ENCODE data around the gene CNDP2. TPM values are rescaled to one million over a fixed set of nuclear protein-coding genes. Genes with fewer than 3 reads are reported as not detected.
"Not testable (repeated sequence)": the region's sequence is repeated elsewhere in the genome, so short reads cannot be mapped to it uniquely, and the experiment has no call there.

The CNDP2 gene
- total RNA-seq, 1 donor = 36.9 TPM

GRCh38 chr18:74515620-74516231 is 19.6 kb downstream of the CNDP2 start:
- Histone ChIP-seq H3K27me3 (ENCODE audit: insufficient read depth, low read length) (no peaks in the 10 kb centered on the region), H3K4me1 (ENCODE audit: insufficient read depth, low read length) (no peaks in the 10 kb centered on the region), H3K9me3 (ENCODE audit: low read depth, low read length) (no peaks in the 10 kb centered on the region), H3K4me3 (ENCODE audit: low read length) (no peak overlapping the region)

- no peak overlapping the region for H3K4me3 ChIP-seq (ENCODE audit: low read length)
- no peaks in the 10 kb centered on the region for H3K27me3 ChIP-seq (ENCODE audit: insufficient read depth, low read length)
- H3K4me1 ChIP-seq (ENCODE audit: insufficient read depth, low read length) = no peaks in the 10 kb centered on the region
- H3K9me3 ChIP-seq (ENCODE audit: low read depth, low read length) = no peaks in the 10 kb centered on the region
Observed at GRCh38 chr18:74516271-74517235, 20.4 kb downstream of the CNDP2 start.

- no peak overlapping the region for H3K4me3 ChIP-seq (ENCODE audit: low read length)
- no peaks in the 10 kb centered on the region for H3K27me3 ChIP-seq (ENCODE audit: insufficient read depth, low read length)
- H3K4me1 ChIP-seq (ENCODE audit: insufficient read depth, low read length) = no peaks in the 10 kb centered on the region
- H3K9me3 ChIP-seq (ENCODE audit: low read depth, low read length) = no peaks in the 10 kb centered on the region
Observed at GRCh38 chr18:74517236-74517630, 21.1 kb downstream of the CNDP2 start.

GRCh38 chr18:74518456-74519295 is 22.5 kb downstream of the CNDP2 start:
- Histone ChIP-seq H3K4me3 (ENCODE audit: low read length) (no peak overlapping the region), H3K27me3 (ENCODE audit: insufficient read depth, low read length) (no peaks in the 10 kb centered on the region), H3K4me1 (ENCODE audit: insufficient read depth, low read length) (no peaks in the 10 kb centered on the region), H3K9me3 (ENCODE audit: low read depth, low read length) (no peaks in the 10 kb centered on the region)

GRCh38 chr18:74519320-74520095 is 23.3 kb downstream of the CNDP2 start:
- peaks cover 6% of the 10 kb centered on the region for H3K4me1 ChIP-seq (ENCODE audit: insufficient read depth, low read length)
- no peak overlapping the region for H3K4me3 ChIP-seq (ENCODE audit: low read length)
- no peaks in the 10 kb centered on the region for H3K27me3 ChIP-seq (ENCODE audit: insufficient read depth, low read length)
- no peaks in the 10 kb centered on the region for H3K9me3 ChIP-seq (ENCODE audit: low read depth, low read length)

- H3K9me3 ChIP-seq (ENCODE audit: low read depth, low read length) = no peaks in the 10 kb centered on the region
- peaks cover 9% of the 10 kb centered on the region for H3K4me1 ChIP-seq (ENCODE audit: insufficient read depth, low read length)
- H3K27me3 ChIP-seq (ENCODE audit: insufficient read depth, low read length) = no peaks in the 10 kb centered on the region
- H3K4me3 ChIP-seq (ENCODE audit: low read length) = no peak overlapping the region
Observed at GRCh38 chr18:74520096-74520833, 24.1 kb downstream of the CNDP2 start.

- no peaks in the 10 kb centered on the region for H3K9me3 ChIP-seq (ENCODE audit: low read depth, low read length)
- H3K27me3 ChIP-seq (ENCODE audit: insufficient read depth, low read length) = no peaks in the 10 kb centered on the region
- H3K4me1 ChIP-seq (ENCODE audit: insufficient read depth, low read length) = peaks cover 9% of the 10 kb centered on the region
- no peak overlapping the region for H3K4me3 ChIP-seq (ENCODE audit: low read length)
Observed at GRCh38 chr18:74521068-74521725, 25.0 kb downstream of the CNDP2 start.

GRCh38 chr18:74522635-74523548 is 26.7 kb downstream of the CNDP2 start:
- no peaks in the 10 kb centered on the region for H3K27me3 ChIP-seq (ENCODE audit: insufficient read depth, low read length)
- H3K9me3 ChIP-seq (ENCODE audit: low read depth, low read length) = no peaks in the 10 kb centered on the region
- H3K4me1 ChIP-seq (ENCODE audit: insufficient read depth, low read length) = peaks cover 9% of the 10 kb centered on the region
- H3K4me3 ChIP-seq (ENCODE audit: low read length) = no peak overlapping the region

- Histone ChIP-seq H3K9me3 (ENCODE audit: low read depth, low read length) (no peaks in the 10 kb centered on the region), H3K4me1 (ENCODE audit: insufficient read depth, low read length) (peaks cover 9% of the 10 kb centered on the region), H3K27me3 (ENCODE audit: insufficient read depth, low read length) (no peaks in the 10 kb centered on the region), H3K4me3 (ENCODE audit: low read length) (no peak overlapping the region)
Observed at GRCh38 chr18:74524097-74524496, 27.9 kb downstream of the CNDP2 start.

- not testable (repeated sequence) for H3K9me3 ChIP-seq (ENCODE audit: low read depth, low read length); H3K4me1 ChIP-seq (ENCODE audit: insufficient read depth, low read length); H3K27me3 ChIP-seq (ENCODE audit: insufficient read depth, low read length); H3K4me3 ChIP-seq (ENCODE audit: low read length)
Observed at GRCh38 chr18:74524915-74525314, 28.8 kb downstream of the CNDP2 start.

GRCh38 chr18:74525741-74526140 is 29.6 kb downstream of the CNDP2 start:
- Histone ChIP-seq H3K27me3 (ENCODE audit: insufficient read depth, low read length) (no peaks in the 10 kb centered on the region), H3K9me3 (ENCODE audit: low read depth, low read length) (no peaks in the 10 kb centered on the region), H3K4me3 (ENCODE audit: low read length) (no peak overlapping the region), H3K4me1 (ENCODE audit: insufficient read depth, low read length) (peaks cover 9% of the 10 kb centered on the region)

GRCh38 chr18:74526488-74526887 is 30.3 kb downstream of the CNDP2 start:
- no peaks in the 10 kb centered on the region for H3K9me3 ChIP-seq (ENCODE audit: low read depth, low read length)
- peaks cover 9% of the 10 kb centered on the region for H3K4me1 ChIP-seq (ENCODE audit: insufficient read depth, low read length)
- H3K27me3 ChIP-seq (ENCODE audit: insufficient read depth, low read length) = no peaks in the 10 kb centered on the region
- H3K4me3 ChIP-seq (ENCODE audit: low read length) = no peak overlapping the region

GRCh38 chr18:74528478-74528877 is 32.3 kb downstream of the CNDP2 start:
- Histone ChIP-seq H3K4me1 (ENCODE audit: insufficient read depth, low read length) (peaks cover 9% of the 10 kb centered on the region), H3K9me3 (ENCODE audit: low read depth, low read length) (no peaks in the 10 kb centered on the region), H3K4me3 (ENCODE audit: low read length) (no peak overlapping the region), H3K27me3 (ENCODE audit: insufficient read depth, low read length) (no peaks in the 10 kb centered on the region)
